ENCODE data around the gene TPSB2. TPM values are rescaled to one million over a fixed set of nuclear protein-coding genes. Genes with fewer than 3 reads are reported as not detected.

The TPSB2 gene
- total RNA-seq, 1 donor from 2014 or later: not detected

GRCh38 chr16:1225051-1225451, 4.9 kb downstream of the TPSB2 start, which contains the start of gene TPSG1:
TPSG1 (minus strand) TSS chr16:1225268; CDS start chr16:1225252, 16 bp downstream.
- POLR2A ChIA-PET: no interaction called here
- no peaks in the 10 kb centered on the region for H3K4me1 Mint-ChIP-seq
- intact Hi-C loops (cut with micrococcal nuclease): no loop called here
- no peak for DNase-seq
- no peak within 1 kb of the TSS for H3K27ac Mint-ChIP-seq
- H3K4me3 Mint-ChIP-seq: no peak within 1 kb of the TSS
- H3K36me3 Mint-ChIP-seq (ENCODE audit: low read depth): no peaks in the 10 kb centered on the region
- no peaks in the 10 kb centered on the region for H3K9me3 Mint-ChIP-seq
- no peak for TF ChIP-seq CTCF (IDR thresholded peaks at IDR 0.05)
- CTCF ChIA-PET: no interaction called here
- H3K27me3 Mint-ChIP-seq: no peaks in the 10 kb centered on the region
- no peak for ATAC-seq (ENCODE audit: low read depth)

- Mint-ChIP-seq H3K36me3 (ENCODE audit: low read depth) (no peaks in the 10 kb centered on the region), H3K27ac (no peak overlapping the region), H3K27me3 (no peaks in the 10 kb centered on the region), H3K4me3 (no peak overlapping the region), H3K9me3 (no peaks in the 10 kb centered on the region), H3K4me1 (no peaks in the 10 kb centered on the region)
- intact Hi-C loops (cut with micrococcal nuclease): no loop called here
- TF ChIP-seq CTCF (IDR thresholded peaks at IDR 0.05): no peak
- DNase-seq (no peak), ATAC-seq (ENCODE audit: low read depth) (no peak)
- ChIA-PET POLR2A (no interaction called here), CTCF (no interaction called here)
Observed at GRCh38 chr16:1224558-1224957, 5.4 kb downstream of the TPSB2 start.

DNA sequence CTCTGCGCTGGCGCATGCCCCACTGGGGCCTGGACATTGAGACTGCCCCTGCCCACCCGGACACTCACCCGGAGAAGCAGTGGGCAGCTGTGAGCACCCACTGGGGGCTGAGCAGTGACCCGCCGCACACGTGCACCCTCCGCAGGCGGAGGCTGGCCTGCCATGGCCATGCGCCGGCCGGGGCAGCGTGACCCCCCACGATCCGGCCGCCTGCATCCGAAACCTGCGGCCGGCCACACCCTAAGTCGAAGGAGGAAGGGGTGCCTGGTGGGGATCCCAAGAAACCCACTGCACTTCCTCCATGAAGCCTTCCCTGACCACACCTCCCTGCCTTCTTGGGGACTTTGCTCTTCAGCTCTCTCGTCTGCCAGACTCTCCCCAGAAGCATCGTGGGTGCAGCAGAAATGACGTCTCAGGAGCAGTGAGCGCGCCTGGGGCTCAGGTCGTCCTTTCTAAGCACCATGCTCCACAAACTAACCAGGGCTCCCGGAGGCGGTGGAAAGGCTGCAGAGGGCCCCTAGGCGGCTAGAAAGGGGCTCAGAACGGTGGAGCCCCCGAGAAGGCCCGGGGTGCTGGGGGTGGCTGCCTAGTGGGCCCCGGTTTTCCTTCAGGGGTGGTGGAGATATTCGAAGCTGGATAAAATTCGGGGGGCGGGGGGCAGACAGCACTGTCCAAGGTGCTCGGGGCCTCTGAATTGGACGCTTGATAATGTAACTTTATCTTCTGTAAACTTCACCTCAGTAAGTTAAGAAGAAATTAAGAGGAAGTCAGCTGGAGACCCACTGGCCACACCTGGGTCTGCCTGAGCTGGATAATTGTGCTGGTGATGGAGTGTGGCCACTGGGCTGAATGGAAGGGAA, 6.4 kb downstream of the TPSB2 start:
- ChIA-PET CTCF (no interaction called here), POLR2A (no interaction called here)
- Mint-ChIP-seq H3K27me3 (no peaks in the 10 kb centered on the region), H3K4me3 (no peak overlapping the region), H3K9me3 (no peaks in the 10 kb centered on the region), H3K4me1 (no peaks in the 10 kb centered on the region), H3K36me3 (ENCODE audit: low read depth) (no peaks in the 10 kb centered on the region), H3K27ac (no peak overlapping the region)
- ATAC-seq (ENCODE audit: low read depth) (no peak), DNase-seq (no peak)
- TF ChIP-seq CTCF (IDR thresholded peaks at IDR 0.05): no peak
- intact Hi-C loops (cut with micrococcal nuclease): no loop called here

DNA sequence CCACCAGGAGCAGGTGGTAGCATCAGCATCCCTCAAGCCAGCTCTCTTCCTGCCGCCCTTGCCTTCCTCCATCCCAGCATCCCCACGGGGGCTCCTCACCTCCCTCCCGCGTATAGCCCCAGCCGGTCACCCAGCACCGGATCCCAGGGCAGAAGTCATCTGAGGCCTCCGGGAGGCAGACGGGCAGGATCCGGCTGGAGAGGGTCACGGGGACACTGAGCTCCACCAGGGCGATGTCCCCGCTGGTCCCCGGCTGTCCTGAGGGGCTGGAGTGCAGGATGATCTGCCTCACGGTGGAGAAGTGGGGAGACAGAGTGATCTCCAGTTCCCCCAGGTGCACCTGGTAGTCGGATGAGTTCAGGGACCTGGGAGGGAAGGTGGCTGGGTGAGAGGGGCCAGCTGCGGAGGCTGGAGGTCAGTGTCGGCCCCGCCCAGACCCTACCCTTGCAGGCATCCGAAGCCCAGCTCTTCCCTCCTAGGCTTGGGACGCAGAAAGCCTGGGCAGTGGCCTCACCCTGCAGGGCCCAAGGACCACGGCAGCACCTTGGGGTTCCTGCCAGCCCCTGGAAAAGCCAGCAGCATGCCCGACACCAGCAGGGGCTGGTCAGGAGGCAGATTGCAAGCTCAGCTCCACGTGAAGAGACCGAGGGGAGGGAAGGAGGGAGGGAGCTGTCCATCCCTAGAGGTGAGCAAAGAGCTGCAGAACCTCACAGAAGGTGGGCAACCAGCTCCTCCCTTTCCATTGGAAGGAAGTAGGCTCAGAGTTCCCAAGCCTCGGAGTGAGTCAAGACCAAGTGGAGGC, 7.2 kb downstream of the TPSB2 start:
- H3K9me3 Mint-ChIP-seq: no peaks in the 10 kb centered on the region
- TF ChIP-seq CTCF (IDR thresholded peaks at IDR 0.05): no peak
- CTCF ChIA-PET: no interaction called here
- no peak overlapping the region for H3K4me3 Mint-ChIP-seq
- POLR2A ChIA-PET: no interaction called here
- no peak overlapping the region for H3K27ac Mint-ChIP-seq
- H3K4me1 Mint-ChIP-seq: no peaks in the 10 kb centered on the region
- H3K36me3 Mint-ChIP-seq (ENCODE audit: low read depth): no peaks in the 10 kb centered on the region
- H3K27me3 Mint-ChIP-seq: peaks cover 1% of the 10 kb centered on the region
- ATAC-seq (ENCODE audit: low read depth) (no peak), DNase-seq (no peak)
- intact Hi-C loops (cut with micrococcal nuclease): no loop called here

Measured in activated B cell treated with CpG ODN at 0.5 μM for 24 hours (primary cell).